HepG2 (cell line): ENCODE data around the gene ARHGAP33. TPM values are rescaled to one million over a fixed set of nuclear protein-coding genes. Genes with fewer than 3 reads are reported as not detected.
A peak's percentile ranks its signal among the peaks of the same experiment; 100 is the strongest.

Source experiments
- ATRX ChIP-seq: sonication (generic); formaldehyde crosslinking; IDR thresholded peaks from 2 replicates; pipeline ENCODE4 v1.4.0; 2020; ENCODE audit warnings: missing genetic modification reagents, borderline replicate concordance
- BORCS8-MEF2B ChIP-seq: sonication (generic); formaldehyde crosslinking; IDR thresholded peaks from 2 replicates; pipeline ENCODE4 v1.8.0; 2022; ENCODE audit warnings: mild to moderate bottlenecking, missing genetic modification reagents
- DMTF1 ChIP-seq: sonication (generic); formaldehyde crosslinking; IDR thresholded peaks from 2 replicates; pipeline ENCODE4 v1.4.0; 2020; ENCODE audit warnings: mild to moderate bottlenecking, missing genetic modification reagents
- E2F2 ChIP-seq: sonication (generic); formaldehyde crosslinking; IDR thresholded peaks from 2 replicates; pipeline ENCODE4 v1.4.0; 2020; ENCODE audit warnings: missing genetic modification reagents, borderline replicate concordance
- HOXA5 ChIP-seq: sonication (generic); formaldehyde crosslinking; IDR thresholded peaks from 2 replicates; pipeline ENCODE4 v1.4.0; 2020; ENCODE audit warnings: missing genetic modification reagents
- MBNL3 ChIP-seq: fragments of 250-450 bp; sonication (Bioruptor Pico); conservative IDR thresholded peaks from 2 replicates; pipeline ENCODE4 v1.8.0; 2022; ENCODE audit warnings: mild to moderate bottlenecking, inconsistent platforms
- MLX ChIP-seq: IDR thresholded peaks from 2 replicates; pipeline ENCODE4 v1.6.1; 2016
- NR2F2 ChIP-seq: IDR thresholded peaks from 2 replicates; pipeline ENCODE4 v1.6.1; 2012; ENCODE audit warnings: low read depth, inconsistent platforms, borderline replicate concordance
- PHF20 ChIP-seq: sonication (generic); formaldehyde crosslinking; IDR thresholded peaks from 2 replicates; pipeline ENCODE4 v1.5.0; 2020; ENCODE audit warnings: mild to moderate bottlenecking, missing genetic modification reagents
- POLR2AphosphoS5 ChIP-seq: IDR thresholded peaks from 2 replicates; pipeline ENCODE4 v1.6.1; 2012; ENCODE audit warnings: low read depth, low read length
- SALL2 ChIP-seq: sonication (generic); formaldehyde crosslinking; IDR thresholded peaks from 2 replicates; pipeline ENCODE4 v1.8.1; 2023; ENCODE audit warnings: mild to moderate bottlenecking, missing genetic modification reagents, inconsistent platforms
- SCMH1 ChIP-seq: sonication (generic); formaldehyde crosslinking; IDR thresholded peaks from 2 replicates; pipeline ENCODE4 v1.9.0; 2021; ENCODE audit warnings: missing genetic modification reagents, mild to moderate bottlenecking, borderline replicate concordance
- SIN3B ChIP-seq: fragments of 150-350 bp; IDR thresholded peaks from 2 replicates; pipeline ENCODE4 v1.6.1; 2014; ENCODE audit warnings: low read length
- SIX1 ChIP-seq: sonication (generic); formaldehyde crosslinking; IDR thresholded peaks from 2 replicates; pipeline ENCODE4 v1.4.0; 2020; ENCODE audit warnings: missing genetic modification reagents, borderline replicate concordance
- SMYD3 ChIP-seq: sonication (generic); formaldehyde crosslinking; IDR thresholded peaks from 2 replicates; pipeline ENCODE4 v1.8.1; 2023; ENCODE audit warnings: mild to moderate bottlenecking, missing genetic modification reagents
- TRIM24 ChIP-seq: sonication (generic); formaldehyde crosslinking; IDR thresholded peaks from 2 replicates; pipeline ENCODE4 v1.8.0; 2022; ENCODE audit warnings: mild to moderate bottlenecking, missing genetic modification reagents
- USF2 ChIP-seq, 2 experiments: sonication (generic) in 1 of 2; formaldehyde crosslinking in 1 of 2; IDR thresholded peaks; 2 replicates each; pipeline versions ENCODE4 v1.5.1 to v1.6.1; 2011 to 2020; ENCODE audit warnings: borderline replicate concordance in 1 of 2, low read depth in 1 of 2, low read length in 1 of 2, mild to moderate bottlenecking in 1 of 2, missing genetic modification reagents in 1 of 2, moderate library complexity in 1 of 2
- YEATS2 ChIP-seq: sonication (generic); formaldehyde crosslinking; IDR thresholded peaks from 2 replicates; pipeline ENCODE4 v1.4.0; 2020; ENCODE audit warnings: missing genetic modification reagents, borderline replicate concordance
- ZBTB7A ChIP-seq: sonication (generic); formaldehyde crosslinking; IDR thresholded peaks from 2 replicates; pipeline ENCODE4 v1.8.0; 2022; ENCODE audit warnings: mild to moderate bottlenecking, missing genetic modification reagents
- ZNF430 ChIP-seq: sonication (generic); formaldehyde crosslinking; IDR thresholded peaks from 2 replicates; pipeline ENCODE4 v1.9.0; 2021; ENCODE audit warnings: mild to moderate bottlenecking, missing genetic modification reagents
- ZNF446 ChIP-seq: sonication (generic); formaldehyde crosslinking; IDR thresholded peaks from 2 replicates; pipeline ENCODE4 v1.5.0; 2020; ENCODE audit warnings: mild to moderate bottlenecking, missing genetic modification reagents
- ZNF530 ChIP-seq: sonication (generic); formaldehyde crosslinking; IDR thresholded peaks from 2 replicates; pipeline ENCODE4 v1.5.0; 2020; ENCODE audit warnings: low read depth, mild to moderate bottlenecking, missing genetic modification reagents
- ZNF7 ChIP-seq: IDR thresholded peaks from 2 replicates; pipeline ENCODE4 v1.6.1; 2016; ENCODE audit warnings: missing biosample characterization, missing genetic modification reagents
- ZNF772 ChIP-seq: sonication (generic); formaldehyde crosslinking; IDR thresholded peaks from 2 replicates; pipeline ENCODE4 v1.5.0; 2020; ENCODE audit warnings: mild to moderate bottlenecking, missing genetic modification reagents
- ZNF839 ChIP-seq: sonication (generic); formaldehyde crosslinking; IDR thresholded peaks from 2 replicates; pipeline ENCODE4 v1.4.0; 2020; ENCODE audit warnings: missing genetic modification reagents, mild to moderate bottlenecking, borderline replicate concordance
- polyA plus RNA-seq, 8 experiments: library from polyadenylated mRNA; depleted of rRNA in 3 of 8; stranded (reverse) in 7 of 8; unstranded in 1 of 8; fragments of >200 nt; fragmentation: Illumina TruSeq in 4 of 8; extraction: Trizol in 4 of 8; gene quantifications; 2 replicates each; pipeline versions ENCODE4 v1.2.1 to v1.2.3, GENCODE V29; 2011 to 2016; ENCODE audit warnings: low read depth in 4 of 8, missing spikeins in 1 of 8, mixed read lengths in 1 of 8; ENCODE audit not compliant: insufficient read depth in 1 of 8
- total RNA-seq, 5 experiments: library from RNA; depleted of rRNA; stranded (reverse); fragments of >200 nt; fragmentation: Illumina TruSeq; extraction: Trizol; gene quantifications; 2 replicates each; pipeline ENCODE4 v1.2.3, GENCODE V29; 2016; ENCODE audit warnings: low read depth in 1 of 5

ARHGAP33 gene
- total and polyA plus RNA-seq, 2 of the 13 experiments (the other 11 are each of a cell fraction or from before 2014, with no cell fraction given) = 1.3 to 2.7 TPM

- TF ChIP-seq ZBTB7A (CRISPR knock-in tag) = peak; percentile 94
- TF ChIP-seq YEATS2 (CRISPR knock-in tag) = peak; percentile 74; the same call in 1 of the 2 replicates
- no peak; the same call in 1 of the 2 replicates for TF ChIP-seq E2F2
- peak; percentile 84; the same call in 1 of the 2 replicates for TF ChIP-seq ZNF446 (CRISPR knock-in tag)
- peak; percentile 67 for TF ChIP-seq SALL2 (CRISPR knock-in tag)
- TF ChIP-seq ZNF772 = peak; percentile 93
- TF ChIP-seq HOXA5 = peak; percentile 97
- TF ChIP-seq ZNF430 (CRISPR knock-in tag) = peak; percentile 83
- TF ChIP-seq TRIM24 = no peak
- peak; percentile 71; the same call in 1 of the 2 replicates for TF ChIP-seq MLX (CRISPR knock-in tag)
- no peak for TF ChIP-seq ZNF839 (CRISPR knock-in tag)
- 0 out of 2 replicates have a peak, but pooled peaks have one; percentile 43 for TF ChIP-seq PHF20 (CRISPR knock-in tag)
- TF ChIP-seq ZNF530 (CRISPR knock-in tag) = no peak; the same call in 1 of the 2 replicates
- TF ChIP-seq MBNL3 = no peak
- TF ChIP-seq POLR2AphosphoS5 = no peak
- TF ChIP-seq SIN3B = no peak
- TF ChIP-seq ATRX = no peak
- peak; percentile 53; the same call in 1 of the 2 replicates for TF ChIP-seq ZNF7 (CRISPR knock-in tag)
- TF ChIP-seq SIX1 (CRISPR knock-in tag) = 0 out of 2 replicates have a peak, but pooled peaks have one; percentile 47
- no peak for TF ChIP-seq SCMH1 (CRISPR knock-in tag)
- no peak for TF ChIP-seq DMTF1
- no peak for TF ChIP-seq USF2 (IDR thresholded peaks at IDR 0.05; ENCODE audit: low read depth, low read length)
- 0 out of 2 replicates have a peak, but pooled peaks have one; percentile 25 for TF ChIP-seq USF2 (CRISPR knock-in tag; IDR thresholded peaks at IDR 0.05; ENCODE audit: borderline replicate concordance)
- peak; percentile 99 for TF ChIP-seq BORCS8-MEF2B (CRISPR knock-in tag)
- peak; percentile 78; the same call in 1 of the 2 replicates for TF ChIP-seq SMYD3 (CRISPR knock-in tag)
- TF ChIP-seq NR2F2 = no peak
These were observed 53.4 kb downstream of the ARHGAP33 start (continued) for GRCh38 chr19:35828692-35829301.
